DND-41 (cell line): ENCODE results near the gene FAM136A.

Source experiments
- ATAC-seq: fragments of 200-7000 bp; cut with Tn5 transposase; 3 replicates; pipeline ENCODE4 v1.9.1; 2021; ENCODE audit warnings: low read depth; ENCODE audit not compliant: insufficient read depth
- DNase-seq: peaks from one replicate; pipeline ENCODE4 v3.0.0-alpha.2; 2020
- H2AFZ ChIP-seq: 2 replicates; pipeline ENCODE4 v1.6.0; 2012; ENCODE audit warnings: low read depth, low read length
- H3K27ac ChIP-seq: 2 replicates; pipeline ENCODE4 v1.5.1; 2012; ENCODE audit warnings: low read length, inconsistent platforms
- H3K27me3 ChIP-seq: fragments of 200-600 bp; sonication (generic); 2 replicates; pipeline ENCODE4 v1.6.0; 2012; ENCODE audit warnings: low read length, mild to moderate bottlenecking, inconsistent platforms; ENCODE audit not compliant: insufficient read depth, poor library complexity
- H3K36me3 ChIP-seq: 2 replicates; pipeline ENCODE4 v1.5.1; 2012; ENCODE audit warnings: low read length, inconsistent platforms; ENCODE audit not compliant: insufficient read depth
- H3K4me1 ChIP-seq: 2 replicates; pipeline ENCODE4 v1.5.1; 2012; ENCODE audit warnings: mild to moderate bottlenecking, low read length; ENCODE audit not compliant: insufficient read depth
- H3K4me2 ChIP-seq: 2 replicates; pipeline ENCODE4 v1.6.0; 2012; ENCODE audit warnings: mild to moderate bottlenecking, moderate library complexity, low read length, inconsistent platforms; ENCODE audit not compliant: insufficient read depth
- H3K4me3 ChIP-seq, 2 experiments: fragments of 200-600 bp in 1 of 2; shearing (Covaris generic) in 1 of 2; 2 replicates each; pipeline ENCODE4 v1.5.1; 2012 to 2016; ENCODE audit warnings: inconsistent platforms in 2 of 2, low read length in 2 of 2, mild to moderate bottlenecking in 2 of 2, low read depth in 1 of 2, moderate library complexity in 1 of 2
- H3K79me2 ChIP-seq: 2 replicates; pipeline ENCODE4 v1.6.0; 2012; ENCODE audit warnings: low read length, inconsistent platforms; ENCODE audit not compliant: insufficient read depth
- H3K9ac ChIP-seq: 2 replicates; pipeline ENCODE4 v1.6.0; 2012; ENCODE audit warnings: low read depth, mild to moderate bottlenecking, inconsistent platforms, low read length, moderate library complexity
- H3K9me3 ChIP-seq: 2 replicates; pipeline ENCODE4 v1.5.1; 2012; ENCODE audit warnings: low read length, moderate library complexity, mild to moderate bottlenecking, inconsistent platforms; ENCODE audit not compliant: insufficient read depth, severe bottlenecking
- H4K20me1 ChIP-seq: 2 replicates; pipeline ENCODE4 v1.6.0; 2012; ENCODE audit warnings: low read length; ENCODE audit not compliant: insufficient read depth
- EZH2 ChIP-seq: IDR thresholded peaks from 3 replicates; pipeline ENCODE4 v1.6.1; 2012; ENCODE audit warnings: borderline replicate concordance, low read depth, mild to moderate bottlenecking, moderate library complexity, low read length, inconsistent platforms; ENCODE audit not compliant: severe bottlenecking
- TF ChIP-seq, protein P1 (sequence below): IDR thresholded peaks from 2 replicates; pipeline ENCODE4 v1.5.1; 2012; ENCODE audit warnings: borderline replicate concordance, low read length, moderate library complexity, mild to moderate bottlenecking; ENCODE audit not compliant: poor library complexity, severe bottlenecking; ENCODE audit errors: extremely low read depth

The FAM136A gene

GRCh38 chr2:70340075-70340474, 38.2 kb upstream of the FAM136A start:
- no peak overlapping the region for H3K4me3 ChIP-seq
- peaks cover 12% of the 10 kb centered on the region for H3K27me3 ChIP-seq
- TF ChIP-seq EZH2: no peak
- TF ChIP-seq, protein P1, sequence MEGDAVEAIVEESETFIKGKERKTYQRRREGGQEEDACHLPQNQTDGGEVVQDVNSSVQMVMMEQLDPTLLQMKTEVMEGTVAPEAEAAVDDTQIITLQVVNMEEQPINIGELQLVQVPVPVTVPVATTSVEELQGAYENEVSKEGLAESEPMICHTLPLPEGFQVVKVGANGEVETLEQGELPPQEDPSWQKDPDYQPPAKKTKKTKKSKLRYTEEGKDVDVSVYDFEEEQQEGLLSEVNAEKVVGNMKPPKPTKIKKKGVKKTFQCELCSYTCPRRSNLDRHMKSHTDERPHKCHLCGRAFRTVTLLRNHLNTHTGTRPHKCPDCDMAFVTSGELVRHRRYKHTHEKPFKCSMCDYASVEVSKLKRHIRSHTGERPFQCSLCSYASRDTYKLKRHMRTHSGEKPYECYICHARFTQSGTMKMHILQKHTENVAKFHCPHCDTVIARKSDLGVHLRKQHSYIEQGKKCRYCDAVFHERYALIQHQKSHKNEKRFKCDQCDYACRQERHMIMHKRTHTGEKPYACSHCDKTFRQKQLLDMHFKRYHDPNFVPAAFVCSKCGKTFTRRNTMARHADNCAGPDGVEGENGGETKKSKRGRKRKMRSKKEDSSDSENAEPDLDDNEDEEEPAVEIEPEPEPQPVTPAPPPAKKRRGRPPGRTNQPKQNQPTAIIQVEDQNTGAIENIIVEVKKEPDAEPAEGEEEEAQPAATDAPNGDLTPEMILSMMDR: no peak
- H3K9me3 ChIP-seq: no peaks in the 10 kb centered on the region
- H3K36me3 ChIP-seq: no peaks in the 10 kb centered on the region
- no peaks in the 10 kb centered on the region; the same call in 1 of the 2 replicates for H4K20me1 ChIP-seq
- no peaks in the 10 kb centered on the region for H3K4me1 ChIP-seq
- no peak overlapping the region for H3K9ac ChIP-seq
- no peaks in the 10 kb centered on the region for H3K79me2 ChIP-seq
- DNase-seq (no peak), ATAC-seq (no peak)
- no peak overlapping the region for H3K4me2 ChIP-seq
- H3K27ac ChIP-seq: no peak overlapping the region
- no peak overlapping the region for H2AFZ ChIP-seq

DNA sequence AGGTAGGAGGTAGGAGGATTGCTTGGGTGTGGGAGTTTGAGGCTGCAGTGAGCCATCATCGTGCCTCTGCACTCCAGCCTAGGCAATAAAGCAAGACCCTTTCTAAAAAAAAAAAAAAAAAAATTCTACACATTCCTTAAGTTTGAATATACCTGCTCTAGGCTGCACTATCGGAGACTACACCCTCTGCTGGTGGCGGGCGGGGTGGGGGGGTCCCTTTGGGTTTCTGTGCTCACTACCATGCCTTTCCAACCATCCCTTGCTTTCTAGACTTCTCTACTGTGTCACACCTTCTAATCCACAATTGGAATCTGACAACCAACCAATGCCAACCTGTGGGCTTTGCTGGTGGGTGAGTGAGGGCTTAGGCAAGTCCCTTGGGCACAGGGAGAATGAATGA, 34.7 kb upstream of the FAM136A start:
- Histone ChIP-seq H3K4me1 (no peaks in the 10 kb centered on the region), H3K9ac (no peak overlapping the region), H3K79me2 (no peaks in the 10 kb centered on the region), H3K9me3 (no peaks in the 10 kb centered on the region), H3K27ac (no peak overlapping the region), H4K20me1 (no peaks in the 10 kb centered on the region), H3K4me2 (no peak overlapping the region), H3K36me3 (no peaks in the 10 kb centered on the region), H2AFZ (no peak overlapping the region), H3K27me3 (peaks cover 12% of the 10 kb centered on the region), H3K4me3 (no peak overlapping the region)
- TF ChIP-seq, protein P1: no peak
- TF ChIP-seq EZH2: no peak
- no peak for DNase-seq
- no peak for ATAC-seq

- H3K4me3 ChIP-seq: no peak overlapping the region
- peaks cover 24% of the 10 kb centered on the region for H3K27me3 ChIP-seq
- no peaks in the 10 kb centered on the region for H3K36me3 ChIP-seq
- no peaks in the 10 kb centered on the region for H3K4me1 ChIP-seq
- no peak overlapping the region for H3K27ac ChIP-seq
- H3K79me2 ChIP-seq: no peaks in the 10 kb centered on the region
- DNase-seq: no peak
- no peak overlapping the region for H3K9ac ChIP-seq
- H4K20me1 ChIP-seq: no peaks in the 10 kb centered on the region
- TF ChIP-seq EZH2: no peak
- H3K4me2 ChIP-seq: no peak overlapping the region
- no peak for ATAC-seq
- H3K9me3 ChIP-seq: no peaks in the 10 kb centered on the region
- H2AFZ ChIP-seq: no peak overlapping the region
Observed at GRCh38 chr2:70331012-70331411, 29.1 kb upstream of the FAM136A start.

DNA sequence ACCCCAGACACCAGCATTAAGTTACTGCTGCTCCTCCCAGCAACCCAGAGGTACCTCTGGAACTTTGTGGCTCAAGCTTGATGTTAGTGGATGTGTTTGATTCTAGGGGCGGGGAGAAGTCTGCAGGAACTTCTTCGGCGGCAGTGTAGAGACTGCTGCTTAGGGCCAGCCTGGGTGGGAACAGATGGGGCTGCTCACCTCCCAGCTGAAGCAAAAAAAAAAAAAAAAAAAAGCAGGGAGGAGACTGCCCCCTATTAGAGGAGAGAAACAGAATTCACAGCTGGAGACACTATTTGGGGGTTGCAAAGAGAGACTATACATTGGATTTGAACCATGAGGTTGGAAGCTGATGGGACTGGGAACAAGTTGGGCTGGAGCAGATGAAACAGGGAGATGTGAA, 28.6 kb upstream of the FAM136A start:
- ATAC-seq (no peak), DNase-seq (no peak)
- Histone ChIP-seq H3K27me3 (peaks cover 24% of the 10 kb centered on the region), H4K20me1 (no peaks in the 10 kb centered on the region), H3K4me3 (no peak overlapping the region), H3K4me2 (no peak overlapping the region), H3K4me1 (no peaks in the 10 kb centered on the region), H3K79me2 (no peaks in the 10 kb centered on the region), H3K36me3 (no peaks in the 10 kb centered on the region), H3K9ac (no peak overlapping the region), H2AFZ (no peak overlapping the region), H3K27ac (no peak overlapping the region), H3K9me3 (no peaks in the 10 kb centered on the region)
- TF ChIP-seq EZH2: no peak
- TF ChIP-seq, protein P1: no peak
